IPS DF 6.9 (cell line): ENCODE data around the gene MYZAP.

Experiments
- DNase-seq: peaks from one replicate; pipeline ENCODE4 v3.0.0-alpha.2; 2013; ENCODE audit warnings: low read depth, low spot score
- H3K27ac ChIP-seq: one replicate; pipeline ENCODE4 v1.5.1; 2013; ENCODE audit warnings: low read length, control low read depth
- H3K27me3 ChIP-seq: 2 replicates; pipeline ENCODE4 v1.6.1; 2013; ENCODE audit warnings: mild to moderate bottlenecking, low read length; ENCODE audit not compliant: control insufficient read depth, insufficient read depth
- H3K36me3 ChIP-seq: 2 replicates; pipeline ENCODE4 v1.6.1; 2013; ENCODE audit warnings: low read length; ENCODE audit not compliant: control insufficient read depth, insufficient read depth
- H3K4me1 ChIP-seq: 2 replicates; pipeline ENCODE4 v1.6.1; 2013; ENCODE audit warnings: low read length; ENCODE audit not compliant: control insufficient read depth, insufficient read depth
- H3K4me3 ChIP-seq: 2 replicates; pipeline ENCODE4 v1.5.1; 2013; ENCODE audit warnings: mild to moderate bottlenecking, low read length
- H3K9me3 ChIP-seq: 2 replicates; pipeline ENCODE4 v1.6.1; 2013; ENCODE audit warnings: low read length, inconsistent platforms; ENCODE audit not compliant: control insufficient read depth, insufficient read depth
- WGBS: extraction: QIAGEN DNeasy Blood & Tissue Kit; methylation state at CpG from one replicate; pipeline ENCODE4 v1.1.7; 2013; ENCODE audit warnings: mixed read lengths, missing lambda C conversion rate; ENCODE audit not compliant: insufficient read length, insufficient coverage; 5-methylcytosine and 5-hydroxymethylcytosine counted together

Gene MYZAP

GRCh38 chr15:57561041-57561711 is 30.5 kb upstream of the MYZAP start:
- Histone ChIP-seq H3K27ac (no peak overlapping the region), H3K4me3 (no peak overlapping the region), H3K27me3 (no peaks in the 10 kb centered on the region), H3K36me3 (no peaks in the 10 kb centered on the region), H3K4me1 (no peaks in the 10 kb centered on the region), H3K9me3 (no peaks in the 10 kb centered on the region)
- no peak for DNase-seq
- WGBS = no CpG with 5 or more reads among the region's 9 CpGs

- Histone ChIP-seq H3K27me3 (no peaks in the 10 kb centered on the region), H3K4me1 (no peaks in the 10 kb centered on the region), H3K36me3 (no peaks in the 10 kb centered on the region), H3K9me3 (no peaks in the 10 kb centered on the region), H3K4me3 (no peak overlapping the region), H3K27ac (no peak overlapping the region)
- no peak for DNase-seq
- no CpG with 5 or more reads among the region's 11 CpGs for WGBS
These were observed 29.4 kb upstream of the MYZAP start for GRCh38 chr15:57562196-57562769.

GRCh38 chr15:57563416-57563815 is 28.3 kb upstream of the MYZAP start:
- Histone ChIP-seq H3K27ac (no peak overlapping the region), H3K36me3 (no peaks in the 10 kb centered on the region), H3K9me3 (no peaks in the 10 kb centered on the region), H3K4me3 (no peak overlapping the region), H3K27me3 (no peaks in the 10 kb centered on the region), H3K4me1 (no peaks in the 10 kb centered on the region)
- no CpG with 5 or more reads among the region's 6 CpGs for WGBS
- DNase-seq = no peak

- DNase-seq = no peak
- no CpG with 5 or more reads among the region's 10 CpGs for WGBS
- no peak overlapping the region for H3K27ac ChIP-seq
These were observed 26.4 kb upstream of the MYZAP start for GRCh38 chr15:57565311-57565710.

GRCh38 chr15:57566834-57567233 is 24.9 kb upstream of the MYZAP start:
- Histone ChIP-seq H3K9me3 (no peaks in the 10 kb centered on the region), H3K27me3 (no peaks in the 10 kb centered on the region), H3K4me3 (no peak overlapping the region), H3K36me3 (no peaks in the 10 kb centered on the region), H3K4me1 (no peaks in the 10 kb centered on the region), H3K27ac (no peak overlapping the region)
- DNase-seq = no peak
- WGBS = no CpG with 5 or more reads among the region's 4 CpGs

More at GRCh38 chr15:57565311-57565710, 26.4 kb upstream of the MYZAP start:
- H3K9me3 ChIP-seq = no peaks in the 10 kb centered on the region
- no peaks in the 10 kb centered on the region for H3K36me3 ChIP-seq
- H3K27me3 ChIP-seq = no peaks in the 10 kb centered on the region
- H3K4me3 ChIP-seq = no peak overlapping the region
- H3K4me1 ChIP-seq = no peaks in the 10 kb centered on the region

- Histone ChIP-seq H3K27ac (no peak overlapping the region), H3K4me3 (no peak overlapping the region)
- WGBS = no CpG with 5 or more reads among the region's 3 CpGs
These were observed 23.8 kb upstream of the MYZAP start for GRCh38 chr15:57567891-57568290.

GRCh38 chr15:57568299-57568698 is 23.4 kb upstream of the MYZAP start:
- no CpG with 5 or more reads among the region's 2 CpGs for WGBS
- H3K27ac ChIP-seq = no peak overlapping the region
- DNase-seq = no peak
- no peaks in the 10 kb centered on the region for H3K27me3 ChIP-seq
- no peaks in the 10 kb centered on the region for H3K9me3 ChIP-seq
- H3K36me3 ChIP-seq = no peaks in the 10 kb centered on the region
- no peaks in the 10 kb centered on the region for H3K4me1 ChIP-seq
- H3K4me3 ChIP-seq = no peak overlapping the region

More at GRCh38 chr15:57567891-57568290, 23.8 kb upstream of the MYZAP start:
- no peaks in the 10 kb centered on the region for H3K36me3 ChIP-seq
- no peaks in the 10 kb centered on the region for H3K4me1 ChIP-seq
- no peak for DNase-seq
- H3K27me3 ChIP-seq = no peaks in the 10 kb centered on the region
- H3K9me3 ChIP-seq = no peaks in the 10 kb centered on the region

GRCh38 chr15:57570340-57570739 is 21.4 kb upstream of the MYZAP start:
- Histone ChIP-seq H3K36me3 (no peaks in the 10 kb centered on the region), H3K4me3 (no peak overlapping the region), H3K9me3 (no peaks in the 10 kb centered on the region), H3K27ac (no peak overlapping the region), H3K4me1 (no peaks in the 10 kb centered on the region), H3K27me3 (no peaks in the 10 kb centered on the region)
- no CpG with 5 or more reads among the region's 2 CpGs for WGBS
- no peak for DNase-seq

- no peak for DNase-seq
- no peaks in the 10 kb centered on the region for H3K36me3 ChIP-seq
- H3K4me1 ChIP-seq = no peaks in the 10 kb centered on the region
- no peaks in the 10 kb centered on the region for H3K27me3 ChIP-seq
- WGBS = no CpG with 5 or more reads among the region's 3 CpGs
- H3K27ac ChIP-seq = no peak overlapping the region
- H3K9me3 ChIP-seq = no peaks in the 10 kb centered on the region
- H3K4me3 ChIP-seq = no peak overlapping the region
These were observed 20.7 kb upstream of the MYZAP start for GRCh38 chr15:57570994-57571393.

- Histone ChIP-seq H3K9me3 (no peaks in the 10 kb centered on the region), H3K27ac (no peak overlapping the region), H3K36me3 (no peaks in the 10 kb centered on the region), H3K27me3 (no peaks in the 10 kb centered on the region), H3K4me1 (no peaks in the 10 kb centered on the region), H3K4me3 (no peak overlapping the region)
- no peak for DNase-seq
- WGBS = 100% methylated on average over 1 of the region's 7 CpGs
These were observed 20.0 kb upstream of the MYZAP start for GRCh38 chr15:57571725-57572124.

- Histone ChIP-seq H3K27me3 (no peaks in the 10 kb centered on the region), H3K4me1 (no peaks in the 10 kb centered on the region), H3K9me3 (no peaks in the 10 kb centered on the region), H3K27ac (no peak overlapping the region), H3K36me3 (no peaks in the 10 kb centered on the region), H3K4me3 (no peak overlapping the region)
- WGBS = no CpG with 5 or more reads among the region's 3 CpGs
- no peak for DNase-seq
These were observed 19.2 kb upstream of the MYZAP start for GRCh38 chr15:57572468-57572867.
